ENCODE measurements around the gene CSNK1A1L.

The CSNK1A1L gene

DNA sequence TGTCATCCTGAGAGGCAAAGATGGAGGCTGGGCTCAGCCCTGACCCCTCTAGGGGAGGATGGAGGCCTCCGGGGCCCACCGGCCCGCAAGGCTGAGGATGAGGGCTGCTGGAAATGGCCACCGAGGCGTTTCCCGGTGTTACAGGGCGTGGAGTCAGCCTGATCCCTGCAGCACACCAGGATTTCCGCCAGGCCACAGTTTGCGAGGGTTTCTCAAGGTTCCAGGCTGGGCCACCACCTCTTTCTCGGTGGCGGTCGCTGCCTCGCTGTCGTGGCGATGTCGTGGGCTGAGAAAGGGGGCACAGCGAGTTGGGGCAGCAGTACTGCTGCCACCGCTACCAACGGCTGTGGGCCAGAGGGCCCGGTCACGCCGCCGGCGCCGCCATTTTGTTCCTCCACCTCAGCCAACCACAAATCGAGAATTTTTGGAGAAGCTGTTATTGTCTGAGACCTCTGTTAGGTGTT lies at the start of gene CSNK1A1L:
CSNK1A1L (minus strand) TSS at position 414 of the 464 bp plus-strand sequence; CDS start at position 6, 408 bp downstream.
- in situ Hi-C loops (cut with MboI; ENCODE audit: low sequenced_read_pairs) = no loop called here

DNA sequence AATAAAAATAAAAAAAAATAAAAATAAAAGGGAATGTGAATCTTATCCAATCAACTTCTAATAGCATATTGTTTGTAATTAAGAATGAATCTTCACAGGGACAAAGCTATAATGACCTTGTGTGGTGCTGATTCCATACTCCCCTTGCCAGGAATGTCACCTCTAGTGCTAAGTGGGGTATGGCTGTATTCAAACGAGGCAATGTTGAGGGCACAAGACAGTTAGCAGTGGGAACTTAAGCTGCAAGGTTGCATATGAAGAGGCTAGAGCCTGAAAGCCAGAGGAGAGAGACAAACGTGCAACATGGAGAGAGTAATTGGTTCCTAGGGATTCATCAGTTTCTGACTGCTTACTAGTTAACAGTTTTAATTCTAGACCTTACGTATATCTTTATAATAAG lies 43.9 kb upstream of the CSNK1A1L start:
- in situ Hi-C loops (cut with MboI; ENCODE audit: low sequenced_read_pairs) = no loop called here

DNA sequence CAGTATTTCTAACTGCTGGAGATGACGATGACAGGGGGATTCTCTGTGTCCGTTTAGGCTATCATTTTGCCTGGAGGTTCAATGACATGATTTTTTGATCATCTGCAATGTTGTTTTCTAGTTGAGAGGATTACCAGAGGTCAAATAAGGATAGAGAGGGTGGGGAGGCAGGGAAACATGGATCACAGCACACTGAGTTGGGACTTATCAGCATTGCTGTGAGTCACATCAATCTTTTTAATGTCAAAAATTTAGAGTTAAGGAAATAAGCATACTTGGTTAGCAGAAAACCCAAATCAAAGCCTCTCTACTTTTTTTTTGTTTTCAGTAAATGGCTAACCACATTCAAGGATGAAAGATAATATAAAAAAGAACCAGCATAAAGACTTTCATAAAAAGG lies 43.0 kb upstream of the CSNK1A1L start:
- in situ Hi-C loops (cut with MboI; ENCODE audit: low sequenced_read_pairs) = no loop called here

DNA sequence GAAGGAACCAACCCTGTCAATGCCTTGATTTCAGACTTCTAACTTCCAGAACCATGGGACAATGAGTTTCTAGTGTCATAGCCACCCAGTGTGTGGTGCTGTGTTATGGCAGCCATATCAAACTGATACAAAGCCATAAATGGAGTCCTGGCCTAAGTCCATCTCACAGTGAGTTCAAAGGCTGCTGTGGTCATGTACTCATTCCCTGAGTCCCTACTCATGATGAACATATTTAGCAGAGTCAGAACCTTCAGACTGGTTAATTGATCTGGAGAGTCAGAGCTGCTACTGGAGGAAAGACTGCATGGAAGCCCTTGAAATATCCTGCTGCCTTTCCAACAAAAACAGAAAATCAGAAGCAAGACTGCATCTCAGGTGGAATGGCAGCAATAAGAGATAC lies 39.2 kb upstream of the CSNK1A1L start:
- in situ Hi-C loops (cut with MboI; ENCODE audit: low sequenced_read_pairs) = no loop called here

DNA sequence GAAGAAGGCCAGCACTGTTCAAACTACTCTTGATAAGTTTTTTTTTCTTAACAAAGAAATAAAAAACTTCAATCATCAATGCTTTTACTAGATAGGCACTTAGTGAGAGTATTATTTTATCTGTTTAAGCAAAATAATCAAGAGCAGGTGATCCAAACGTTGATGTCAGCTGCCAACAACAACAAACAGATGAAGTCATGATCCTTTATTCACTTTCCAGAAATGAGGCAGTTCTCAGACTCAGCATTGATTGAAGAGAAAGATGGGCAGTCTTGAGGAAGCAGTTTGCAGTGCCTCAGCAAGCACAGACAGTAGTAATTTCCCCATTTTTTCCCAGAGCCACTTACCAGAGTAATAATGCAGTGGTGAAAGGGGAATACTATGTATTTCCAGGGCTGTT lies 38.4 kb upstream of the CSNK1A1L start:
- in situ Hi-C loops (cut with MboI; ENCODE audit: low sequenced_read_pairs) = no loop called here

DNA sequence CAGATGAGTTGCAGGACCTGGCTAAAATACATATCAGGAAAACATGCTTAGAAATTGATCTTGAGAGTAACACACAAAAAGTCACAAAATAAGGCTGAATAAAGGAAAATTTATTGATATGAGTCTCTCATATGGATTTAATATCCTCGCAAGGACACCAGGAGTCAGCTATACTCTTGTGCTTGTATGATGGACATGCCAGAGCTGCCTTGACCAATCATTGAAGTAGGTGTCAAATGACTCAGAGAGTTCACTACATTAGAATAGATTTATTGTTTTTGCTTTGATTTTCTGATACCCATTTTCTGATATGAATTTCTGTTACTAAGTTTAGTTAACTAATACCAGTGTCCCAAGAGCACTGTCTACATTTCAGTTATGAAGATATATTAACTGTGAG lies 37.4 kb upstream of the CSNK1A1L start:
- in situ Hi-C loops (cut with MboI; ENCODE audit: low sequenced_read_pairs) = no loop called here

DNA sequence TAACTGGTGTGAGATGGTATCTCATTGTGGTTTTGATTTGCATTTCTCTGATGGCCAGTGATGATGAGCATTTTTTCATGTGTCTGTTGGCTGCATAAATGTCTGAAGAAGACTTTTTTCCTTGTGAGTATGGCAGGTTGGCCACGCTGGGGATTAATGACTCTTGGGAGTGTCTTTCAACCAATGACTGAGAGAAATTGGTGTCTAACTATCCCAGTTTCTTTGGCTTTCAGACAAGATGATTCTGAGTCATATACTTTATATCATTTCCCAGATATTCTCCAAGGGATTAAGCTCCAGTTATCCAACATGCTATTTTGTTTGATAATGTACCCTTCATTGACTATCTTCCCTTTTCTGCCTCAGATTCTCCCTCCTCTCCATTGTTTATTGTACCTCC lies 35.5 kb upstream of the CSNK1A1L start:
- in situ Hi-C loops (cut with MboI; ENCODE audit: low sequenced_read_pairs) = no loop called here

DNA sequence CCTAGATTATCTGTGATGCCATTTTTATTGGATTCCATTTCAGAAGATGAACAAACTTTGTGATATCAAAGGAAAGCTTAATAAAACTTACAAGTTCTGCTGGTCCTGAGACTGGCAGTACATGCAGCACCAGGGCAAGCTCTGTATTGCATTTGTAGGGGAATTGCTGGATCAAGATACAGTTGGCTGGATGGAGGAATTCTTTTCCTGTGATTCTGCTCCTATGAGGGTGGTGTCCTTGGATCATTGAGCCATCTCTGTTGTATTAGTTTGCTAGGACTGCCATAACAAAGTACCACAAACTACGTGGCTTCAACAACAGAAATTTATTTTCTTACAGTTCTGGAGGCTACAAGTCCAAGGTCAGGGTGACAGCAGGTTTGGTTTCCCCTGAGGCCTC lies 33.9 kb upstream of the CSNK1A1L start:
- in situ Hi-C loops (cut with MboI; ENCODE audit: low sequenced_read_pairs) = no loop called here

DNA sequence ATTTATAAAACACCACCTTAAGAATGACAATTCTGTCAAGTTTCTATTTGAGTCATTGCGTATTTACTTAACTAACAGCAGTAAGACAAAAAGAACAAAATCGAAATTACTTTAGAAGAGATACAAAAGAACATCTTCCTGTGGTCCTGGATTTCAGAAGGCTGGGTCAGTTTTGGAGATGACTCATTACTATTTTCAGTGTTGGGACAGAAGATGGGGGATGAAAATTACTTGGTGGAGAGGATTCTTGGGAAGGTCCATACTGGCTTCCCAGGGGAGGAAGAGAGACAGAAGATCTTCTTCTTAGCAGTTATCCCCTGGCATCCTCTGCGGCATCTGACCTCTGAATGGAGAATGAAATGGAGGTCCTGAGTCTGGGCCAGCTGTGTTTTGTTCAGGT lies 33.5 kb upstream of the CSNK1A1L start:
- in situ Hi-C loops (cut with MboI; ENCODE audit: low sequenced_read_pairs) = no loop called here

DNA sequence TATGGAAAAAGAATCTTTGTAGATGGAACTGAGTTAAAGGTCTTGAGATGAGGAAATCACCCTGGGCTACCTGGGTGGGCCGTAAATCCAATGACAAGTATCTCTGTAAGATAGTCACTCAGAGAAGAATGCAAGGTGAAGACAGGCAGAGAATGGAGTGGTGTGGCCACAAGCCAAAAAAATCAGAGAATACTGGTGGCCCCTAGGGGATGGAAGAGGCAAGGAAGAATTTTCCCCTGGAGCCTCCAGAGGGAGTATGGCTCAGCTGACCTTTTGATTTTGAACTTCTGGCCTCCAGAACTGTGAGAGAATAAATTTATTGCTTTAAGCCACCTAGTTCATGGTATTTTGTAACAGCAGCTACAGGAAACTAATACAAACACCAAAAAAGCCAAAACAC lies 32.7 kb upstream of the CSNK1A1L start:
- in situ Hi-C loops (cut with MboI; ENCODE audit: low sequenced_read_pairs) = no loop called here

DNA sequence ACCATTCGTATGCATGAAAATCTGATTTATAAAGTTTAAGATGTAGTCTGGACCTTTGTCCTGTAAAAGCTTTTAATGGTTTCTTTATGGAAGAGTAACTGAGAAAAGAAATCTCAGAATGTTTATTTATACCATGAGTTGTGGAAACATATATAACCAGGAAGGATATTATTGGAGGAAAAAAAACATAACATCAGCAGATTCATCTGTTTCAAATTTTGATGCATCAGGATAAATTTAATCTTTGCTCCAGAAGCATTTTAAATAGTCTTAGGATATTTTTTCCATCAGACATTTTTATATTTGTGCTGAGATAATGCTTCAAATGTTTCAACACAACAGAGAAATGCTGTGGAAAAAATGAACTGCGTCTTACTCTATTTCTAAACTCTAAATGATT lies 31.2 kb upstream of the CSNK1A1L start:
- in situ Hi-C loops (cut with MboI; ENCODE audit: low sequenced_read_pairs) = no loop called here

DNA sequence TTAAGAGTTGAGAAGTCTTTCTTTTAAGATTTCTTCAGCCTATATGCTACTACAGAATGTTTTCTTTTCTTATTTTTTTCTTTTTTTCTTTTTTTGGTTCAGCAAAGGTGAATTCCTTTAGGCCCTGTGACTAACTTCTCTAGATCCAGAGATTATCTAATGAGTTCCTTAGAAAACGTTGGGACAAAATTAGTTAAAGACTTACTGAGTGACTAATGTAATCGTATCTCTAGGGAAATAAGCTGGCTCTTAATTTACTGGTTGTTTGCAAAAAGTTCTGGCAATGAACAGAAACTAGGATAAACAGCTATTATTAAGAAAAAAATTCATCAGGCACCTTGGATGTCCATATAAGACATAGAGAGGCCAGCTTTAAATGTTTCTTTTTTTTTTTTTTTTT lies 30.7 kb upstream of the CSNK1A1L start:
- in situ Hi-C loops (cut with MboI; ENCODE audit: low sequenced_read_pairs) = no loop called here

DNA sequence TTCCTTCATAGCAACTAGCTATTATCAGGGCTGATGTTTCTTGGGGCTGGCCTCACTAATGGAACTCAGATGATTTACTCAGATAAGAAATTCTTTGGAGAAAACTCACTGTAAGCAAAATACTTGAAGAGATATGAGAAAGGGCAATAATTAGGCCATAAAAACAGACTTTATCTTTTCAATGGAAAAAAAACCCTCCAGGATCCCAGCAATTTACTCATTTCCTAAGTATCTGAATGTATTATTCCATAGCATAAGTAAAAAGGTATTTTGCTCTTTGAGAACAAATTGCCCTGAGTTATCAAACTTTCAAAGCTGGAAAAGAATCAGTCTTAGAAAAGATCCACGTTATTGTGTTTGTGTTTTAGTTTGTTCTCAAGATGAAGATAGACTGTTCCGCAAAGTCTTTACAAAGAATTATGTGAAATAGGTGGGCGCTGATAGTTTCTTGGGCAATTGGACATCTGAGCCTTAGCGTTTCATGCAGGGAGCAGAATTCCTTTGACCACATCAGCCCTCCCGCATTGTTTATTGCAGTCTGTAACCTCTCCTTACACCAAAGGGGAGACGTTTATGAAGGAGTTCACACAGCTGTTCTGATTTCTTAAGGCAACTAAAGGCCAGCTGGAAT lies 29.1 kb upstream of the CSNK1A1L start:
- in situ Hi-C loops (cut with MboI; ENCODE audit: low sequenced_read_pairs) = no loop called here

DNA sequence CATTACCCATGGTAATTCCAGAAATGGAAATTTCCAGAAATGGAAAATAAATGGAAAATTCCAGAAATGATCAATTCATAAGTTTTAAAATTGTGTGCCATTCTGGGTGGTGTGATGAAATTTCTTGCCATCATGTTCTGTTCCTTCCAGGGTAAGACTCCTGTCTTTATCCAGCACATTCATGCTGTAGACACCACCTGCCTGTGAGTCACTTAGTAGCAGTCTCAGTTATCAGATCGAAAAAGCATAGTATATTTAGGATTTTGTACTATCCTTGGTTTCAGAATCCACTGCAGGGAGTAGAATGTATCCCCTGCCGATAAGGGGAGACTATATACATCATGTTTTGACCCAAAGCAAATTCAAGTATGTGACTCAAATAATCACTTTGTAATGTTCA lies 26.7 kb upstream of the CSNK1A1L start:
- in situ Hi-C loops (cut with MboI; ENCODE audit: low sequenced_read_pairs) = no loop called here

DNA sequence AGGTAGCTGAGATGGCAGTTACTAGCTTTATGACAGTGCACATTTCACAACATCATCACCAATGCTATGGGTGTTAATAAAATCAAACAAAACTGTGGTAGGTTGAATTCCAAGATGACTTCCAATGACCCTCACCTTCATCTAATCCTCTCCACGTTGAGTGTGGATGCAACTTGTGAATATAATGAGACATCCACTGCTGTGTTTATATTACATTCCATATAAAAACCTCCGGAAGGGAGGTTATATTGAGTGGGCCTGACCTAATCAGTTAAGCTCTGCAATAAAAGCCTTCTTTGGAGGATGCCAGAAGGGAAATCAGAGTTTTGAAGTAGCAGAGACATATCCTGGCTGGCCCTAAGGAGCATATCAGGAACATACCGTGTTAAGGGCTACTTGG lies 25.6 kb upstream of the CSNK1A1L start:
- in situ Hi-C loops (cut with MboI; ENCODE audit: low sequenced_read_pairs) = no loop called here

DNA sequence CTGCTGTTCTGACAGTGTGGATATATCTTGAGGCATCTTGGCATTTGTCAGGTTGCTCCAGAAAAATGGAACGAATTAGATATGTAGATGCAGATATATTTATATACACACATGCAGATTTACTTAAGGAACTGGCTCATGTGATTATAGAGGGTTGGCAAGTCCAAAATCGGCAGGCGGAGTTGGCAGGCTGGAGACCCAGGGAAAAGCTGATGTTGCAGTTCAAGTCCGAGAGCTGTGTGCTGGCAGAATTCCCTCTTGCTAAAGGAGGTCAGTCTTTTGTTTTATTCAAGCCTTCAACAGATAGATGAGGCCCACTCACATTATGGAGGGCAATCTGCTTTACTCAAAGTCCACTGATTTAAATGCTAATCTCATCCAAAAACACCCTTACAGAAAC lies 24.4 kb upstream of the CSNK1A1L start:
- in situ Hi-C loops (cut with MboI; ENCODE audit: low sequenced_read_pairs) = no loop called here

DNA sequence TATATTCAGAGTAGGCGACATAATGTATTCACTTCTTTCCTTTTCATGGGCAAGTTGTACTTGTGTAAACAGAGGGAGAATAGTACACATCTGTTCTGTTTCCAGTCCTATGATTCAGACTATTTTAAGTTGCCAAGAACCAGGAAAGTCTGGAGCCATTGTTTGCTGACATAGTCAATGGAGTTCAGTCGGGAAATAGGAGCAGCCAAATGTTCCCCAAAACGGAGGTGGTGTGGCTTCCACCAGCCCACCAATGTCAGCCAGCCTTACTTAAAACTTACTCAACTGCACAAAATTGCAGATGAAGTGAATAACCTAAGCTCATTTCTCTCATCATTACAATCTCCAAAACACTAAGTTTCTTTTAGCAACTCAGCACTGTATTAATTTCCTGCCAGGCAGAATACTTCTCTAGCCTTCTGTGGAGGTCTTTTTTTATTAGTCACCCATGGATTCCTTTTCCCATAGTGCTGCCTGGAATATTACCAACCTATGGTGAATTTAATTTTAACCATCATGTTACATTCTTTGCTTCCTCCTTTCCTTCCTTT lies 22.3 kb upstream of the CSNK1A1L start:
- in situ Hi-C loops (cut with MboI; ENCODE audit: low sequenced_read_pairs) = no loop called here

DNA sequence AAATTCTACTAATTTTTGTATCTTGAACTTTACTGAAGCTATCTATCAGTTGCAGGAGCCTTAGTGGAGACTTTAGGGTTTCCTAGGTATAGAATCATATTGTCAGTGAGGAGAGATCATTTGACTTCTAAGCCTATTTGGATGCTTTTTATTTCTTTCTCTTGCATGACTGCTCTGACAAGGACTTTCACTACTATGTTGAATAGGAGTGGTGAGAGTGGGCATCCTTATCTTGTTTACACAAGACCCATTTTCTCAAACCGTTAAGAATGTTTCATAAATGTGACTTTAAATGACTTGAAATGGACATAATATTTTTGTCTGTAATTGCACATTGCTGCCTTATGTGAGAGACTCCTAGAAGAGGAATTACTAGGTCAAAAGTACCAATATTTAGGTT lies 17.9 kb upstream of the CSNK1A1L start:
- in situ Hi-C loops (cut with MboI; ENCODE audit: low sequenced_read_pairs) = no loop called here

DNA sequence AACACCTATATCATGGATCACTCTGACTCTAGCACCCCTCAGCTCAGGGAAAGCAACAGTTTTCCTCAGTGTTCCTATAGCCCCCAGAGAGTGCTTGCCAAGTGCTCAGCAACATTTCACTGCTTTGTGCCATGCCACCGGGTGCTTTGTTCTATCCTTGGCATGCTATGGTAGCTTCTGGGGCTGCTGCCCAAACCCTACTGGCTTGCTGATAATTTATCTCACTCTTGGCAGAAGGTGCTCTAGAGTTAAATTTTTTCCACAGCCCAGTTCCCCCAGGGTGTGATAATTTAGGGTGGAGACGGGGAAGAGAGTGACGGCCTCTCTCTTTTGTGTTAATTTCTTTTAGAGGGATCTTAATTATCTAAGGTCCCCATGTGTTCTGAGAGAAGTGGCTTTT lies 12.6 kb upstream of the CSNK1A1L start:
- in situ Hi-C loops (cut with MboI; ENCODE audit: low sequenced_read_pairs) = no loop called here

DNA sequence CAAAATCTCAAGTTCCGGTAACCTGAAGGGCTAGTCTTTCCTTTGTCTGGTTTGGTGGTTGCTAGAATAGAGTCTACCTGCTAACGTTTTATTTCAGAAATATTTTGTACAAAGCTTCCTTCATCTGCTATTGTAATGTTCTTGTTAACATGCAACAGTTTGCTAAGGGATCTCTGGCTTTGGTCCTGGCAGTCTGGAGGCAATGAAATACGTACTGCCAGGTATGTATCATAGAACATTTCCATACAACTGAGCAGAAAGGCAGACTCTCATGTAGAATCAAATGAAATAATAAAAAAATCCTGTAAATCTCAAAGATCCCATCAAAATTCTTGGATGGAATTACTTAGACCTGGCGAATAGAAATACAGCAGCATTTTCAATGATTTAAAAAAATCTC lies 8.8 kb upstream of the CSNK1A1L start:
- in situ Hi-C loops (cut with MboI; ENCODE audit: low sequenced_read_pairs) = no loop called here

DNA sequence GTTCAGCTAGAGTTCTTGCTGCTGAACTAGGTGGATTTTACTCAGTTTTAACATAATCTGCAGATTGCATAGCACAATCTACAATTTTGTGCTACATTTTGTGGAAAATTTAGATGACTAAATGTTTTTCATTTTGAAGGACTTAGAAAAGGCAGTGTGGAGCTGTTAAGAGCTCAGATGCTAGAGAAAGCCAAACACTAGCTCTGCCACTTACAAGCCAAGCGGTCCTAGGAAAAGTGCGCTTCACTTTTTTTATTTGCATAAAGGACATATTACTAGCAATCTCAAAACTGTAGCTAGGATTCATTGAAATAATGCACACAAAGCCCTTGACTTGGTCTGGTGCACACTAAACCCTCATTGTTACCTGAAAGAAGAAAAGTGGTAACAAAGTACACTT lies 8.1 kb upstream of the CSNK1A1L start:
- in situ Hi-C loops (cut with MboI; ENCODE audit: low sequenced_read_pairs) = no loop called here

DNA sequence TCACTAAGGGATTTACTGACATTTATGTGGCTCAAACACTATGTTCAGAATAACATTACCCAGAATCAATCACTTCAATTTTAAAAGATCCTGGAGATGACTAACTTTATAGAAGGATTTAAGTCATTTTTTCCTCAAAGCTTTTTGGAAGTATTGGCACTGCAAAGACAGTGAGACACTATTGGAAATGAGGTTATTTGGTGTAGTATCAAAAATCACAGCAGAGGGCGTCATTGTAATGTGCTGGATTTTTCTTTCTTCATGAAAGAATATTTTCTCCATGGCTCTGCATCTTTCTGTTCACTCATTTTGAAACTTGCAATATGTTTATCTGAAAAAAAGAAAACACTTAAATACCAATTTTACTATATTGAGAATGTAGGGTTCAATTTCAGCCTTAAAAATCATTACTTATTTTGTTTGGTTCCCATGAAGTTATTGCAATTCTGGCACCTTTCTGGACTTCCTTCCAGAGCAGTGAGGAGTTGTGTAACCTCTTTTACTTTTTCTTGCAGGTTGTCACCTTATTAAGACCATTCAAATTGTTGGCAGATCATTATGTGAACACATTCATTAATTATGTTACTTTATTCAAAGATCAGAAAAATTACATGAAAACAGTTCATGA lies 3.7 kb upstream of the CSNK1A1L start:
- in situ Hi-C loops (cut with MboI; ENCODE audit: low sequenced_read_pairs) = no loop called here

DNA sequence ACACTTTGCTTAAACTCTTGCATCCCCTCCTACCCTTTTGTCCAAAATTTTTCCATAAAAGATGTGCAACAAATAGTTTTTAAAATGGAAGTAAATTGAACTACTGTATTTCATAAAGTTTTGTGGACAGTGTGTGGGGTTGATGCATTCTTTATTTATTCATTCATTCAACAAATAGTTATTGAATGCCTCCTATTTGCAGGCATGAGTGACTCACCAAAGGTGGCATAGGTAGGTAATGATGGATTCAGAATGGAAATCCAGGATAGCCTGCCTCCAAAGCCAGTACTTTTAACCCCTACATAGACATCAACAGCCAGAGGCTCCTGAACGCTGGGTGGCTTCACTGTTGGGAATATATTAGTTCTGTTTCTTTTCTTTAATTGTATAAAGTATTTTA lies 2.4 kb upstream of the CSNK1A1L start:
- in situ Hi-C loops (cut with MboI; ENCODE audit: low sequenced_read_pairs) = no loop called here

Data from hTERT RPE-1 (cell line).